Esophagus muscularis mucosa (tissue), 3 donors: ENCODE measurements around the gene NAALADL1.

Source experiments
- CTCF ChIP-seq, 3 experiments: fragments of 200-600 bp in 2 of 3; fragments of 450-650 bp in 1 of 3; sonication (generic) in 2 of 3; IDR thresholded peaks; one replicate each; pipeline ENCODE4 v1.5.1; 2017 to 2019; ENCODE audit warnings: antibody characterized with exemption in 3 of 3, mild to moderate bottlenecking in 2 of 3, moderate library complexity in 1 of 3
- POLR2A ChIP-seq: fragments of 450-650 bp; IDR thresholded peaks from one replicate; pipeline ENCODE4 v1.6.1; 2017; ENCODE audit warnings: antibody characterized with exemption, moderate library complexity, mild to moderate bottlenecking, low read depth
- POLR2AphosphoS5 ChIP-seq, 2 donors: sonication (generic); formaldehyde crosslinking; IDR thresholded peaks; one replicate each; pipeline ENCODE4 v1.6.1; 2017; ENCODE audit warnings: antibody characterized with exemption in 2 of 2

- no peak for TF ChIP-seq CTCF (IDR thresholded peaks at IDR 0.05)
- no peak for TF ChIP-seq POLR2AphosphoS5 (IDR thresholded peaks at IDR 0.05)
- TF ChIP-seq POLR2A = no peak
Measured at GRCh38 chr11:65058419-65059054, at the start of gene NAALADL1.
